ENCODE data around the gene MESP1. TPM values are rescaled to one million over a fixed set of nuclear protein-coding genes. Genes with fewer than 3 reads are reported as not detected.
"Not testable (repeated sequence)": the region's sequence is repeated elsewhere in the genome, so short reads cannot be mapped to it uniquely, and the experiment has no call there.

MESP1 gene
- 1.8 TPM for polyA plus RNA-seq

- peak within 1 kb of the TSS in 1 of 3 donors; percentile 65 for H3K27ac Mint-ChIP-seq
Observed at GRCh38 chr15:89750560-89751542, at the start of gene MESP1. TSS of gene MESP1 (minus strand) at chr15:89751249. CDS start at chr15:89751231, 18 bp downstream.

GRCh38 chr15:89799918-89800498, 49.0 kb upstream of the MESP1 start:
- peaks cover 3% of the 10 kb centered on the region for H3K36me3 Mint-ChIP-seq
- peaks cover 0 to 11% (median 2%) of the 10 kb centered on the region in 3 donors for H3K9me3 Mint-ChIP-seq
- H3K4me1 Mint-ChIP-seq = peaks cover 0 to 6% (median 0%) of the 10 kb centered on the region in 3 donors
- peaks cover 6% of the 10 kb centered on the region for H3K27me3 Mint-ChIP-seq
- H3K4me3 Mint-ChIP-seq = no peak overlapping the region
- no peak overlapping the region for H3K27ac Mint-ChIP-seq

More at GRCh38 chr15:89750560-89751542, at the start of gene MESP1:
- no peaks in the 10 kb centered on the region for H3K36me3 Mint-ChIP-seq
- H3K27me3 Mint-ChIP-seq = peaks cover 3% of the 10 kb centered on the region
- peak within 1 kb of the TSS; percentile 78 to 92 (median 88) for H3K4me3 Mint-ChIP-seq
- no peaks in the 10 kb centered on the region for H3K9me3 Mint-ChIP-seq
- H3K4me1 Mint-ChIP-seq = peaks cover 2 to 15% (median 3%) of the 10 kb centered on the region in 3 donors

- peaks cover 2 to 11% (median 2%) of the 10 kb centered on the region in 3 donors for H3K9me3 Mint-ChIP-seq
- peaks cover 1% of the 10 kb centered on the region for H3K36me3 Mint-ChIP-seq
- peaks cover 0 to 6% (median 0%) of the 10 kb centered on the region in 3 donors for H3K4me1 Mint-ChIP-seq
- H3K27ac Mint-ChIP-seq = no peak overlapping the region
- no peak overlapping the region for H3K4me3 Mint-ChIP-seq
- peaks cover 6% of the 10 kb centered on the region for H3K27me3 Mint-ChIP-seq
Observed at GRCh38 chr15:89799011-89799911, 48.2 kb upstream of the MESP1 start.

- Mint-ChIP-seq H3K27ac (no peak overlapping the region), H3K27me3 (peaks cover 2% of the 10 kb centered on the region), H3K9me3 (peaks cover 2 to 11% (median 2%) of the 10 kb centered on the region in 3 donors), H3K4me1 (peaks cover 0 to 6% (median 0%) of the 10 kb centered on the region in 3 donors), H3K36me3 (peaks cover 1% of the 10 kb centered on the region), H3K4me3 (peak overlapping the region in 1 of 4 donors; percentile 19)
Observed at GRCh38 chr15:89797678-89798201, 46.7 kb upstream of the MESP1 start.

GRCh38 chr15:89795996-89796395, 44.9 kb upstream of the MESP1 start:
- H3K4me3 Mint-ChIP-seq = no peak overlapping the region
- H3K4me1 Mint-ChIP-seq = peaks cover 0 to 6% (median 0%) of the 10 kb centered on the region in 3 donors
- H3K27me3 Mint-ChIP-seq = no peaks in the 10 kb centered on the region
- H3K9me3 Mint-ChIP-seq = peaks cover 2 to 11% (median 2%) of the 10 kb centered on the region in 3 donors
- H3K36me3 Mint-ChIP-seq = peaks cover 1% of the 10 kb centered on the region
- H3K27ac Mint-ChIP-seq = no peak overlapping the region

- no peak overlapping the region for H3K27ac Mint-ChIP-seq
Observed at GRCh38 chr15:89794627-89795241, 43.7 kb upstream of the MESP1 start.

DNA sequence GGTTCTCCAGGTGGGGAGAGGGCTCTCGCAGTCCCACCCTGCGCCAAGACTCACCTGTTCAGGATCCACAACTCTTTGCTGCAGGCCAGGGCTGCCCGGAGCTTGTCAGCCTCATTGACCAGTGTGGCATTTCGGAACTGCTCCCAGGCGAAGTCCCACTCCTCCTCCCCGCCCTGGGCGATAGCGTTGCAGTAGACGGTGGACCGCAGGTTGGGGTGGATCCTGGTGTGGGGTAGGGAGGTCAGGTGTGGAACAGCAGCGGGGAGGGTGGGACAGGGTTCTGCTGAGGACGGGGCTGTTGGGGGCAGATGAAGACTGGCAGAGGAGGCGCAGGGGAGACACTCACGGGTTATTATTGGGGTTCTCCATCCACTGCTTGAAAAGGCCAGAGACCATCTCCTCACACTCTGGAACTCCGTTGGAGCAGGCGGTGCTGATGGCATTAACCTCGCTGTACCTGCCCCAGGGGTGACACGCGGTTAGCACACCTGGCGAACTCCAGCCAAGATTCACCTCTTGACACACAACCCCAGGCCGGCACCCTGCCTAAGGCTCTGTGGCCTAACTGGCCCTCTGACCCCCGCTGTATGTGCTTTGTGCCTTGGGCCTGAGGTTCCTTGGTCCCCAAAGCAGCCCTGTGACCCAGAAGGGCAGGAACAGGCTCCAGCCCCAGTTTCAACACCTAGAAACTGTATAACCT, 41.2 kb upstream of the MESP1 start:
- Mint-ChIP-seq H3K9me3 (peaks cover 6 to 22% (median 6%) of the 10 kb centered on the region in 3 donors), H3K27me3 (peaks cover 2% of the 10 kb centered on the region), H3K36me3 (no peaks in the 10 kb centered on the region), H3K4me3 (no peak overlapping the region), H3K27ac (no peak overlapping the region), H3K4me1 (no peaks in the 10 kb centered on the region)

More at GRCh38 chr15:89794627-89795241, 43.7 kb upstream of the MESP1 start:
- Mint-ChIP-seq H3K9me3 (peaks cover 2 to 11% (median 2%) of the 10 kb centered on the region in 3 donors), H3K4me1 (peaks cover 0 to 4% (median 0%) of the 10 kb centered on the region in 3 donors), H3K4me3 (no peak overlapping the region), H3K27me3 (peaks cover 2% of the 10 kb centered on the region), H3K36me3 (no peaks in the 10 kb centered on the region)

DNA sequence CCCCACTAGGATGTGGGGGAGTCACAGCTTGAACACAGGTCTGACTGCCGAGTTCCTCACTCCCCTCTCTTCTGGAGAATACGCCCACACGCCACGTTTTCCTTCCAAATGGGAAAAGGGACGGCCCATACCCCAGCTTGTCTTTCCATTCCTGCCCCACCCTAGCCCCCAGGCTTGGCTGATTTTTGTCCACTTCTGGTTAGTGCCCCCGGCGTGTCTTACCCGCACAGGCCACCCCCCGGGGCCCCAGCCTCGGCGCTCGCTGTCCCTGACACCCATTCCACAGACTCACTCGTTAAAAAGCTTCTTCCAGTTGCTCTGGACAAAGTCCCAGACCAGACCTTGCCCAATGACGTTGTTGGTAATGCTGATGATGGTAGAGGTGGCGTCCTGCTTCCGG, 39.6 kb upstream of the MESP1 start:
- H3K4me3 Mint-ChIP-seq = no peak overlapping the region
- no peak overlapping the region for H3K27ac Mint-ChIP-seq
- peaks cover 2% of the 10 kb centered on the region for H3K27me3 Mint-ChIP-seq
- H3K36me3 Mint-ChIP-seq = peaks cover 3% of the 10 kb centered on the region
- H3K4me1 Mint-ChIP-seq = no peaks in the 10 kb centered on the region
- peaks cover 5 to 14% (median 6%) of the 10 kb centered on the region in 3 donors for H3K9me3 Mint-ChIP-seq

- H3K4me1 Mint-ChIP-seq = no peaks in the 10 kb centered on the region
- no peak overlapping the region for H3K4me3 Mint-ChIP-seq
- H3K9me3 Mint-ChIP-seq = peaks cover 5 to 11% (median 6%) of the 10 kb centered on the region in 3 donors
- peaks cover 4% of the 10 kb centered on the region for H3K36me3 Mint-ChIP-seq
- peaks cover 2% of the 10 kb centered on the region for H3K27me3 Mint-ChIP-seq
- H3K27ac Mint-ChIP-seq = no peak overlapping the region
Observed at GRCh38 chr15:89790206-89790605, 39.2 kb upstream of the MESP1 start.

DNA sequence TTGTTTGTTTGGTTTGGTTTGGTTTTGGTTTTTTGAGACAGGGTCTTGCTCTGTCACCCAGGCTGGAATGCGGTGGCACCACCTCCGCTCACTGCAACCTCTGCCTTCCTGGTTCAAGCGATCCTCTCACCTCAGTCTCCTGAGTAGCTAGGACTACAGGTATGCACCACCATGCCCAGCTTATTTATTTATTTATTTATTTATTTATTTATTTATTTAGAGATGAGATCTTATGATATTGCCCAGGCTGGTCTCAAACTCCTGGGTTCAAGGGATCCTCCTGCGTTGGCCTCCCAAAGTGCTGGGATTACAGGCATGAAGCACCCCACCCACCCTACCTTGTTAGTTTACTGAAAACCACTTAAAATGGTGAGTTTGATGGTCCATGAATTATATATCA, 37.5 kb upstream of the MESP1 start:
- H3K9me3 Mint-ChIP-seq = peaks cover 4 to 11% (median 5%) of the 10 kb centered on the region in 3 donors
- not testable (repeated sequence) for H3K36me3 Mint-ChIP-seq, H3K27me3 Mint-ChIP-seq, H3K4me3 Mint-ChIP-seq, H3K4me1 Mint-ChIP-seq, H3K27ac Mint-ChIP-seq

- peaks cover 4 to 11% (median 5%) of the 10 kb centered on the region in 3 donors for H3K9me3 Mint-ChIP-seq
- peaks cover 2% of the 10 kb centered on the region for H3K27me3 Mint-ChIP-seq
- H3K27ac Mint-ChIP-seq = no peak overlapping the region
Observed at GRCh38 chr15:89787944-89788343, 36.9 kb upstream of the MESP1 start.

DNA sequence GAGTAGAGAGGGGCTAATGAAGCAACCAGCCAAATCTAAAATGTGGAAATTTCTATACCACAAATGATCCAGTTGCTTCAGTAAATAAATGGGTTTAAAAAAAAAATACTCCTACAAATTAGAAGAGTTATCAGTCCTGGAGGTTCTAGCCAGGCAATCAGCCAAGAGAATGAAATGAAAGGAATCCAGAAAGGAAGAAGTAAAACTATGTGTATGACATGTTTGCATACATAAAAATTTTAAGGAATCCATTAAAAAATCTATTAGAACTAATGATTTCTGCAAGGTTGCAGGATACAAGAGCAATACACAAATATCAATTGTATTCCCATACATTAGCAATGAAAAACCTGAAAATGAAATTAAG, 34.7 kb upstream of the MESP1 start:
- peaks cover 6% of the 10 kb centered on the region for H3K27me3 Mint-ChIP-seq
- H3K4me3 Mint-ChIP-seq = no peak overlapping the region
- no peak overlapping the region for H3K27ac Mint-ChIP-seq
- H3K9me3 Mint-ChIP-seq = peaks cover 4 to 11% (median 5%) of the 10 kb centered on the region in 3 donors
- peaks cover 6 to 15% (median 10%) of the 10 kb centered on the region in 3 donors for H3K4me1 Mint-ChIP-seq
- H3K36me3 Mint-ChIP-seq = peaks cover 4% of the 10 kb centered on the region

More at GRCh38 chr15:89787944-89788343, 36.9 kb upstream of the MESP1 start:
- peaks cover 4% of the 10 kb centered on the region for H3K36me3 Mint-ChIP-seq
- peaks cover 0 to 3% (median 2%) of the 10 kb centered on the region in 3 donors for H3K4me1 Mint-ChIP-seq
- H3K4me3 Mint-ChIP-seq = no peak overlapping the region

GRCh38 chr15:89785064-89785773, 34.2 kb upstream of the MESP1 start:
- peaks cover 4% of the 10 kb centered on the region for H3K36me3 Mint-ChIP-seq
- peaks cover 4 to 11% (median 5%) of the 10 kb centered on the region in 3 donors for H3K9me3 Mint-ChIP-seq
- no peak overlapping the region for H3K4me3 Mint-ChIP-seq
- H3K4me1 Mint-ChIP-seq = peaks cover 10 to 18% (median 13%) of the 10 kb centered on the region in 3 donors
- no peak overlapping the region for H3K27ac Mint-ChIP-seq
- peaks cover 6% of the 10 kb centered on the region for H3K27me3 Mint-ChIP-seq

Data from IgD-negative memory B cell (primary cell).